Caki2 (cell line): ENCODE results near the gene ZNF280B. TPM values are rescaled to one million over a fixed set of nuclear protein-coding genes. Genes with fewer than 3 reads are reported as not detected.
"Not testable (repeated sequence)": the region's sequence is repeated elsewhere in the genome, so short reads cannot be mapped to it uniquely, and the experiment has no call there.

Experiments used
- DNase-seq: peaks from one replicate; pipeline ENCODE4 v3.0.0-alpha.2; 2015; ENCODE audit warnings: low read depth
- in situ Hi-C: cut with HindIII; loops from 2 replicates; pipeline ENCODE4 v1.10.0; 2016; ENCODE audit warnings: low sequenced_read_pairs, low pct_unique_long_range_greater_than_20kb, mixed read lengths
- total RNA-seq: library from RNA; depleted of rRNA; stranded (reverse); fragments of >200 nt; shearing (Covaris generic); gene quantifications from 2 replicates; pipeline ENCODE4 v1.2.3, GENCODE V29; 2014; ENCODE audit warnings: low replicate concordance

Gene ZNF280B
- total RNA-seq, 1 experiment from 2014 or later, result 2.7 TPM

- DNase-seq, result no peak
- in situ Hi-C loops, result no loop called here
Observed at GRCh38 chr22:22479999-22480532, 28.5 kb downstream of the ZNF280B start.

DNA sequence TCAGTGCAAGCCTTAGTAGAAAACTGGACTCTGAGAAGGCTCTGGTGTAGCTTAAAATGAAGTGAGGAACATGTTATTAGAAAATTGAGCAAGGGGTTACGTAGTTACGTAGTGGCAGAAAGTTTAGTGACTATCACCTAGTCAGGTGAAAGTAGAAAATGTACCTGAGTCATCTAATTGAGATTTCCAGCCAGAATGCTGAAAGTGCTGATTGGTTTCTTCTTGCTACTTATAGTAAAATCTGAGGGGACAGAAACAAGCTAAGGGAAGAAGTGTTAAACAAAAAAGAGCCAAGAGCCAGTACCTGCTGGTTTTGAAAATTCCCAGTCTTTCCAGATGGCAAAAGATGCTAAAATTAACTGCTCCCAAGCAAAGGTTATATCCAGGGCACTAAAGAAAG is 29.4 kb downstream of the ZNF280B start:
- DNase-seq, result no peak
- in situ Hi-C loops, result no loop called here

DNA sequence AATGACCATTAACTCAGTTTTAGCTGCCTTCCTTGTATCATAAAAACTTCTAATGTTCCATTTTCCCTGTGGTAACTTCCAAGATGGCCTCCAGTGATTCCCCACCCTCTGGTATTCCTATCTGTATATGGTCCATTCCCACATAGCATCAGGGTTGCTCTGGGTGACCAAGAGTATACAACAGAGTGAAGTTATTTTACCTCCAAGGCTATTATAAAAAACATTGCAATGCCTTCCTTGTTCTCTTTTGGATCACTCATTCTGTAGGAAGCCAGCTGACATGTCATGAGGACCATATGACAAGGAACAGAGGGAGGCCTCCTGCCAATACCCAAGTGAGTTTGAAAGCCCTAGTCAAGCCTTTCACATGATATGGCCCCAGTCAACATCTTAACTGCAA is 30.1 kb downstream of the ZNF280B start:
- in situ Hi-C loops, result no loop called here
- no peak for DNase-seq

- in situ Hi-C loops, result no loop called here
- no peak for DNase-seq
Observed at GRCh38 chr22:22474733-22475132, 33.8 kb downstream of the ZNF280B start.

GRCh38 chr22:22471104-22471503 is 37.4 kb downstream of the ZNF280B start:
- in situ Hi-C loops, DNase-seq: not testable (repeated sequence)

- in situ Hi-C loops, result no loop called here
- DNase-seq, result no peak
Observed at GRCh38 chr22:22469527-22469926, 39.0 kb downstream of the ZNF280B start.

DNA sequence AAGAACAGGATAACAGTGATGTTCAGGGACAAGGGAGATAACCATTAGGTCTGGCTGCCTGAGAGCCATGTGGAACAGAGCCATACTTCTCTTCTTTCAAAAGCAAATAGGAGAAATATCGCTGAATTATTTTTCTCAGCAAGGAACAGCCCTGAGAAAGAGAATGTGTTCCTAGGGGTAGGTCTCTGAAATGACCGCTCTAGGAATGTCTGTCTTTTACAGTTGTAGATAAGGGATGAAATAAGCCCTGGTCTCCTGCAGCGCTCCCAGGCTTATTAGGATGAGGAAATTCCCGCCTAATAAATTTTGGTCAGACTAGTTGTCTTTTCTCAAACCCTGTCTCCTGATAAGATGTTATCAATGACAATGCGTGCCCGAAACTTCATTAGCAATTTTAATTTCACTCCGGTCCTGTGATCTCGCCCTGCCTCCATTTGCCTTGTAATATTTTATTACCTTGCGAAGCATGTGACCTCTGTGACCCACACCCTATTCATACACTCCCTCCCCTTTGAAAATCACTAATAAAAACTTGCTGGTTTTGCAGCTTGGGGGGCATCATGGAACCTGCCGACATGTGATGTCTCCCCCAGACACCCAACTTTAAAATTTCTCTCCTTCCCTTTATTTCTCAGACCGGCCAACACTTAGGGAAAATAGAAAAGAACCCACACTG is 39.6 kb downstream of the ZNF280B start:
- in situ Hi-C loops, DNase-seq: not testable (repeated sequence)

GRCh38 chr22:22467112-22467511 is 41.4 kb downstream of the ZNF280B start:
- no peak for DNase-seq
- in situ Hi-C loops, result no loop called here

- DNase-seq, result no peak
- in situ Hi-C loops, result no loop called here
Observed at GRCh38 chr22:22465782-22466181, 42.8 kb downstream of the ZNF280B start.

DNA sequence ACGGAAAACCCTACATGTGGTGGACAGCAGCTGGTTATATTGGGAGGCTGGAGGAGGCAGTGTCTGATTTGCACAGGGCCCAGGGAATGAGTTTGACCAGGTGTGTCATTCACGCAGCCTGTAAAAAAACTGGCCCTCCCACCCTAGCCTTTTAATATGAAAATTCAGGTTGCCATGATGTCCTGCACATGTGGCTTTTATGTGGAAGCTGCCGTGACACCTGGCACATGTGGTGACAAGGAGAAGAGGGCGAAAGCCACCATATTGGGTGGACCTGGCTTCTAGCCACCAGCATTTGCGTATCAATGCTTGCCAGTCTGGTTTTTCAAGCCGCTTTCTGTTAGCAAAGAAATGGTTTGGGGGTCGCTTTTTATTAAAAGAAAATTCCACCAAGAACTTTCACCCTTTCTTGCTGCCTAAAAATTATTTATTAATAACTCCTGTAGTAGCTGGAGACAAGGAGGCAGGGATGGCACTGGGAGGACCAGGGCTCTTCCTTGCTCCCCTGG is 43.4 kb downstream of the ZNF280B start:
- in situ Hi-C loops, result no loop called here
- DNase-seq, result no peak

DNA sequence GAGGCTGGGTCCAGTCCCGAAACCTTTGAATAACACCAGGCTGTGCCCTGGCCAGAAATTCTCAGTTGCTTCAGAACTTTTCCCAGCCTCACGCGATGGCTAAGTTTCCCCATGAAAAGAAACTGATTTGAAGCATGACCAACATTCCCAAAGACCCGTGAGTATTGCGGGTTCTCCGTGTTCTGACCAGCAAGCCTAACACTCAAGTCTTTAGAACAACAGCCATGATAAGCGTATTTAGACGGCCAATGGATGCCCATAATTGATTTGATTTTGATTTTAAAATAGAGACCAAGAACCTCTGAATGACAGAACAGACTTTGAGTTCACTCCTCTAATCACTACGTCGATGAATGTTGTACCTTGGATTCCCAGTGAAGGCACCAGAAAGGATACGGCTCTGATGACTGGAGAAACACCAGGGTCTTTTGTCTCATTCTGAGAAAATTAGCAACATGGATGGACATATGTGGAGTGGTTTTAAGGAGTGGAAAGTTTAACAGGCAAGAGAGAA is 43.9 kb downstream of the ZNF280B start:
- in situ Hi-C loops, result no loop called here

DNA sequence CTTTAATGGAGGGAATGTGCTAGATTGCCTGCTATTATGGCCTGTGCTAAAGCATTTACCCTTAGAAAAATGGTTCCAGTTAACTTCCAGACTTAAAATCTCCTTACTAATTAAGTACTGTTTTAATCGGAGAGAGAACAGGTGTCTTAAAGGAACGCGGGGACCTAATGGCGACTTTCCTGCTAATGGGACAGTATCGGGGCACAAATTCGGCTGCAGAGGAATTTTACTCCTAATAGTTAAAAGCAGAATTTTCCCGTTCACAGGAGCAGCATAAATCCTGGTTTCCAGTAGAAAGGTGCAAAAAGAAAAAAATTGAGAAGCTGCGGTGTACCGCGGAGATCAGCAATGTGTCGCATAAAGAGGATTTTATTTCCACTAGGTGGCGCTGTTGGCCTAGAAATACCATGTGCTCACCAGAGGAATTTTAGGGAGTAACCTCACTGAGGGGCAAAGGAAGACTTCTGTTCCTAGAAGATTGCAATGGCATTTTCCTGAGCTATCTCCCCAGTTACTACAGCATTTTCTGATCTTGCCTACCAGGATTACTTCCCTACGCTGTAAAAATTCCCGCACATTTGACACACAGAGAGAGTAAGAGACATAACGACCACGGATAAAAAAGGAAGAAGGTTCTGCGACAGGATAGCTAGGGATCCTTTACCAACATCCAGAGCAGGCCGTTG is 44.5 kb downstream of the ZNF280B start:
- in situ Hi-C loops, result no loop called here

More for the DNA sequence above, 43.9 kb downstream of the ZNF280B start:
- no peak for DNase-seq

DNA sequence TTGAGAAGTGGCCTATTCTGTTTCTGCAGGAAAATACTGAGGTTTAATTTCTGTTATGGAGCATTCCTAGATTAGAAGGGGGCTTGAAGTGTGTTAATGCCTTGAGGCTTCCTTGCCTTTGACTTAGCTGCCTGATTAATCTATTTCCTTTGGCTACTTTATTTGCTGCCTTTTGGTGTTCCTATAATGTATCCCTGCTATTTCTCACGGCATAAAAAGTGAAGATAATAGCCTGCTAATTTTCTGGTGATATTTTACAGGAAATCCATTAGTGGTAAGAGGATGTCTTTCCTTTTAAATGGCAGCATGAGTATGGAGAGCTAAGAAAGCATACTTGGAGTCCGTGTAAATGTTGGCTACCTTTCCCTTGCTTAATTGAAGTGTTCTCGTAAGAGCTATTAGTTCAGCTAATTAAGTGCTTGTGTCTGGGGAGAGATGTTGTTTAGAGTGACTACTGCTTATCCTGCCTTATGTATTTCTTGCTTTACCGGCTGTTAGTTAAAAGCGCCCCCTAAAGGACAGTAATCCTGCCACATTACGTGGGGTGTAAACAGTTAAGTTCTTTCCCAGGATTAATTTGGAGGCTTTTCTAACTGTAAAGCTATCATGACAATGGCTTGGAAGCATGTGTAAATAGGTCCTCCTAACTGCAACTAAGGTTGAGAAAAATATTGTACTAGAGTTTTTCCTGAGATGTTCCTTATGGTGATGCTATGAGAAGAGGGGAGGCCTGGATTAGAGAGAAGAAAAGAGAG is 45.6 kb downstream of the ZNF280B start:
- in situ Hi-C loops, result no loop called here
- no peak for DNase-seq

More for the DNA sequence above, 44.5 kb downstream of the ZNF280B start:
- peak; percentile 46 for DNase-seq

DNA sequence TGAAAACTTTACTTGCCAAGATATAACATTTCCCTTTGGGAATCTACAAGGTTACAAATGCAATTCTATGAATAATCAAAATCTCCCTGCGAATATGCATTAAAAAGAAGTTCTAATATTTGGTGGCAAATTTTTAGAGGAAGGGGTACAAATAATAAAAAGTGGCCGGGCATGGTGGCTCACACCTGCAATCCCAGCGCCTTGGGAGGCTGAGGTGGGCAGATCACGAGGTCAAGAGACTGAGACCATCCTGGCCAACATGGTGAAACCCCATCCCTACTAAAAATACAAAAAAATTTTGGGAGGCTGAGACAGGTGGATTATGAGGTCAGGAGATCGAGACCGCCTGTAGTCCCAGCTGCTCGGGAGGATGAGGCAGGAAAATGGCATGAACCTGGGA is 47.0 kb downstream of the ZNF280B start:
- in situ Hi-C loops, result no loop called here

DNA sequence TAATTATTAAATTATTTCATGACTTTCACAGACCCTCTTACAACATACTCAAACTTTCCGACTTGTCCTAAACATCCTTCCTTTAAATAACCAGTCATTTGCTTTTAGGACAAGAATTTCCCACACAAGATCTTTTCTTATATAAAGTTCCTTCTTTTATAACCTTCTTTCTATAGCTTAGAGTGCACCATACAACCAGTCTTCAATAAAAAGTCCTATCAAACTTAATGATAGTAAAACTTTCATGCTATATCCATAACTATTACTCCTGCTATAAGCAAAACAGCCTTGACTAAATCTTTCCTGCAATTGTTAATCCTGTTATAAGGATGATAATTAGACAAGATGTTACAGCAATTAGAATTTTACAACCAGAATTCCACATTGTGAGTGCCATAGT is 47.4 kb downstream of the ZNF280B start:
- in situ Hi-C loops, result no loop called here
- no peak for DNase-seq

More for the DNA sequence above, 47.0 kb downstream of the ZNF280B start:
- no peak for DNase-seq

GRCh38 chr22:22460635-22461034 is 47.9 kb downstream of the ZNF280B start:
- no peak for DNase-seq
- in situ Hi-C loops, result no loop called here

DNA sequence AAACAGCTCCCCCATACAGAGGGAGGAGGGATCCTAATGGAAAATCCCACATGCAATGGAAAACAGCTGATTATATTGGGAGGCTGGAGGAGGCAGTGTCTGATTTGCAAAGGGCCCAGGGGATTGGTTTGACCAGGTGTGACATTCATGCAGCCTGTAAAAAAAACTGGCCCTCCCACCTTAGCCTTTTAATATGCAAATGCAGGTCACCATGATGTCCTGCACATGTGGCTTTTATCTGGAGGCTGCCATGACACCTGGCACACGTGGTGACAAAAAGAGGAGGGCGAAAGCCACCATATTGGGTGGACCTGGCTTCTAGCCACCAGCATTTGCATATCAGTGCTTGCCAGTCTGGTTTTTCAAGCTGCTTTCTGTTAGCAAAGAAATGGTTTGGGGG is 48.5 kb downstream of the ZNF280B start:
- in situ Hi-C loops, result no loop called here
- no peak for DNase-seq

GRCh38 chr22:22458896-22459588 is 49.5 kb downstream of the ZNF280B start:
- in situ Hi-C loops, result no loop called here
- peak; percentile 23 for DNase-seq
